ENCODE data around the gene FATE1. TPM values are rescaled to one million over a fixed set of nuclear protein-coding genes. Genes with fewer than 3 reads are reported as not detected.

The FATE1 gene
- total RNA-seq, 1 experiment from 2014 or later: not detected

- Histone ChIP-seq H3K9me2 (replicated peaks; ENCODE audit: low read length) (no peaks in the 10 kb centered on the region), H3K27me3 (ENCODE audit: low read length) (no peaks in the 10 kb centered on the region), H4K20me1 (ENCODE audit: low read length) (no peaks in the 10 kb centered on the region), H3K36me3 (ENCODE audit: low read depth, low read length) (no peaks in the 10 kb centered on the region), H3K79me2 (ENCODE audit: low read length) (no peaks in the 10 kb centered on the region), H3K27ac (ENCODE audit: low read length) (no peak overlapping the region), H2AFZ (ENCODE audit: low read length) (no peak overlapping the region), H3K9ac (ENCODE audit: low read length) (no peak overlapping the region), H3K4me2 (ENCODE audit: low read length) (no peak overlapping the region), H3F3A (ENCODE audit: low read length, unreplicated experiment) (no peaks in the 10 kb centered on the region), H3K4me3 (ENCODE audit: low read length) (no peak overlapping the region), H3K4me1 (ENCODE audit: insufficient read depth, low read length) (no peaks in the 10 kb centered on the region), H3K9me3 (ENCODE audit: low read length) (no peaks in the 10 kb centered on the region)
- ATAC-seq (no peak), DNase-seq (peak; percentile 39)
- POLR2A ChIA-PET (ENCODE audit: unreplicated experiment): no interaction called here
- no peak for TF ChIP-seq EZH2 (IDR thresholded peaks at IDR 0.05; ENCODE audit: low read length, unreplicated experiment)
- TF ChIP-seq CTCF (conservative IDR thresholded peaks at IDR 0.05; ENCODE audit: low read depth, low read length): peak; percentile 53
- TF ChIP-seq EZH2phosphoT487 (IDR thresholded peaks at IDR 0.05; ENCODE audit: borderline replicate concordance, low read length): no peak
- intact Hi-C loops (cut with micrococcal nuclease): no loop called here
- CTCF ChIA-PET: interaction anchor here (0.6 kb wide), 1 partner anchor 887 kb away, joined by 3 read pairs; no protein-coding TSS in a partner anchor
- BruUV-seq (replicated peaks): no TSS peak
Measured at GRCh38 chrX:151753313-151754046, 37.6 kb downstream of the FATE1 start.

- H3K4me2 ChIP-seq (ENCODE audit: low read length): no peak overlapping the region
- ChIA-PET POLR2A (ENCODE audit: unreplicated experiment) (no interaction called here), CTCF (no interaction called here)
- no peaks in the 10 kb centered on the region for H3F3A ChIP-seq (ENCODE audit: low read length, unreplicated experiment)
- H3K9ac ChIP-seq (ENCODE audit: low read length): no peak overlapping the region
- H3K27me3 ChIP-seq (ENCODE audit: low read length): no peaks in the 10 kb centered on the region
- BruUV-seq (replicated peaks): no TSS peak
- H3K36me3 ChIP-seq (ENCODE audit: low read depth, low read length): no peaks in the 10 kb centered on the region
- H3K27ac ChIP-seq (ENCODE audit: low read length): no peak overlapping the region
- H3K4me3 ChIP-seq (ENCODE audit: low read length): no peak overlapping the region
- H3K9me3 ChIP-seq (ENCODE audit: low read length): no peaks in the 10 kb centered on the region
- H3K4me1 ChIP-seq (ENCODE audit: insufficient read depth, low read length): no peaks in the 10 kb centered on the region
- intact Hi-C loops (cut with micrococcal nuclease): no loop called here
- no peaks in the 10 kb centered on the region for H3K9me2 ChIP-seq (replicated peaks; ENCODE audit: low read length)
- H4K20me1 ChIP-seq (ENCODE audit: low read length): no peaks in the 10 kb centered on the region
- H2AFZ ChIP-seq (ENCODE audit: low read length): no peak overlapping the region
- no peak for TF ChIP-seq EZH2phosphoT487 (IDR thresholded peaks at IDR 0.05; ENCODE audit: borderline replicate concordance, low read length)
- TF ChIP-seq EZH2 (IDR thresholded peaks at IDR 0.05; ENCODE audit: low read length, unreplicated experiment): no peak
- TF ChIP-seq CTCF (conservative IDR thresholded peaks at IDR 0.05; ENCODE audit: low read depth, low read length): no peak
- DNase-seq (peak; percentile 59), ATAC-seq (no peak)
- no peaks in the 10 kb centered on the region for H3K79me2 ChIP-seq (ENCODE audit: low read length)
Measured at GRCh38 chrX:151754047-151754429, 38.2 kb downstream of the FATE1 start.

- H3K4me2 ChIP-seq (ENCODE audit: low read length): no peak overlapping the region
- no peak overlapping the region for H2AFZ ChIP-seq (ENCODE audit: low read length)
- no peak for DNase-seq
- POLR2A ChIA-PET (ENCODE audit: unreplicated experiment): no interaction called here
- no peak overlapping the region for H3K9ac ChIP-seq (ENCODE audit: low read length)
- no peak for ATAC-seq
- no peaks in the 10 kb centered on the region for H3F3A ChIP-seq (ENCODE audit: low read length, unreplicated experiment)
- H3K79me2 ChIP-seq (ENCODE audit: low read length): no peaks in the 10 kb centered on the region
- no peaks in the 10 kb centered on the region for H3K36me3 ChIP-seq (ENCODE audit: low read depth, low read length)
- H3K4me3 ChIP-seq (ENCODE audit: low read length): no peak overlapping the region
- no TSS peak for BruUV-seq (replicated peaks)
- no peaks in the 10 kb centered on the region for H3K27me3 ChIP-seq (ENCODE audit: low read length)
- TF ChIP-seq CTCF (conservative IDR thresholded peaks at IDR 0.05; ENCODE audit: low read depth, low read length) (no peak), EZH2phosphoT487 (IDR thresholded peaks at IDR 0.05; ENCODE audit: borderline replicate concordance, low read length) (no peak), EZH2 (IDR thresholded peaks at IDR 0.05; ENCODE audit: low read length, unreplicated experiment) (no peak)
- H3K27ac ChIP-seq (ENCODE audit: low read length): no peak overlapping the region
- no peaks in the 10 kb centered on the region for H3K9me3 ChIP-seq (ENCODE audit: low read length)
- H3K4me1 ChIP-seq (ENCODE audit: insufficient read depth, low read length): no peaks in the 10 kb centered on the region
- H4K20me1 ChIP-seq (ENCODE audit: low read length): no peaks in the 10 kb centered on the region
- H3K9me2 ChIP-seq (replicated peaks; ENCODE audit: low read length): no peaks in the 10 kb centered on the region
- intact Hi-C loops (cut with micrococcal nuclease): no loop called here
- CTCF ChIA-PET: no interaction called here
Measured at GRCh38 chrX:151754641-151755215, 38.9 kb downstream of the FATE1 start.

Data from PC-3 (cell line).